Mesenchymal stem cell (in vitro differentiated cells and primary cell): ENCODE results near the gene WBP1L.

Source experiments
- DNase-seq: peaks from one replicate; pipeline ENCODE4 v3.0.0-alpha.2; 2013
- H2AFZ ChIP-seq: one replicate; pipeline ENCODE4 v1.6.1; 2013; ENCODE audit warnings: low read depth, mild to moderate bottlenecking, control low read depth, inconsistent platforms, low read length, moderate library complexity
- H2AK5ac ChIP-seq: 2 replicates; pipeline ENCODE4 v1.6.1; 2013; ENCODE audit warnings: low read length, moderate library complexity, mild to moderate bottlenecking, inconsistent platforms; ENCODE audit not compliant: severe bottlenecking
- H2BK120ac ChIP-seq: one replicate; pipeline ENCODE4 v1.6.1; 2013; ENCODE audit warnings: low read depth, mild to moderate bottlenecking, inconsistent platforms, low read length, moderate library complexity
- H2BK12ac ChIP-seq, 2 experiments: one replicate each; pipeline ENCODE4 v1.6.1; 2013; ENCODE audit warnings: inconsistent platforms in 2 of 2, low read length in 2 of 2, mild to moderate bottlenecking in 2 of 2, moderate library complexity in 2 of 2, control low read depth in 1 of 2
- H2BK15ac ChIP-seq: one replicate; pipeline ENCODE4 v1.6.1; 2013; ENCODE audit warnings: mild to moderate bottlenecking, low read depth, inconsistent platforms; ENCODE audit not compliant: poor library complexity, severe bottlenecking
- H2BK5ac ChIP-seq: 2 replicates; pipeline ENCODE4 v1.6.1; 2013; ENCODE audit warnings: low read depth, mild to moderate bottlenecking, low read length, control low read depth, inconsistent platforms; ENCODE audit not compliant: poor library complexity, severe bottlenecking
- H3K14ac ChIP-seq, 2 experiments: one replicate each; pipeline ENCODE4 v1.6.1; 2013; ENCODE audit warnings: inconsistent platforms in 2 of 2, low read length in 2 of 2, control low read depth in 1 of 2, mild to moderate bottlenecking in 1 of 2, moderate library complexity in 1 of 2
- H3K18ac ChIP-seq, 2 experiments: one replicate each; pipeline ENCODE4 v1.6.1; 2013; ENCODE audit warnings: inconsistent platforms in 2 of 2, low read length in 2 of 2, control low read depth in 1 of 2, low read depth in 1 of 2, mild to moderate bottlenecking in 1 of 2
- H3K23ac ChIP-seq, 2 experiments: one replicate each; pipeline ENCODE4 v1.6.1; 2013; ENCODE audit warnings: inconsistent platforms in 2 of 2, low read length in 2 of 2, mild to moderate bottlenecking in 2 of 2, moderate library complexity in 2 of 2, control low read depth in 1 of 2
- H3K27ac ChIP-seq: 2 replicates; pipeline ENCODE4 v1.5.1; 2013; ENCODE audit warnings: mild to moderate bottlenecking, moderate library complexity, low read length, control low read depth, inconsistent platforms; ENCODE audit not compliant: poor library complexity, severe bottlenecking
- H3K27me3 ChIP-seq, 2 experiments: 2 replicates each; pipeline versions ENCODE4 v1.6.1 to v1.7.0; 2013; ENCODE audit warnings: low read length in 2 of 2, mild to moderate bottlenecking in 2 of 2, moderate library complexity in 2 of 2, control low read depth in 1 of 2, inconsistent platforms in 1 of 2; ENCODE audit not compliant: control insufficient read depth in 1 of 2, insufficient read depth in 1 of 2
- H3K36me3 ChIP-seq, 2 experiments: 2 replicates each; pipeline versions ENCODE4 v1.6.1 to v1.7.0; 2013; ENCODE audit warnings: low read length in 2 of 2, control low read depth in 1 of 2, inconsistent platforms in 1 of 2, low read depth in 1 of 2, mild to moderate bottlenecking in 1 of 2; ENCODE audit not compliant: insufficient read depth in 2 of 2, control insufficient read depth in 1 of 2
- H3K4ac ChIP-seq, 2 experiments: one replicate each; pipeline ENCODE4 v1.6.1; 2013; ENCODE audit warnings: inconsistent platforms in 2 of 2, low read length in 2 of 2, mild to moderate bottlenecking in 2 of 2, moderate library complexity in 2 of 2, control low read depth in 1 of 2, low read depth in 1 of 2
- H3K4me1 ChIP-seq: 2 replicates; pipeline ENCODE4 v1.6.1; 2013; ENCODE audit warnings: low read depth, low read length, control low read depth; ENCODE audit not compliant: control insufficient read depth, insufficient read depth
- H3K4me2 ChIP-seq: 2 replicates; pipeline ENCODE4 v1.6.1; 2013; ENCODE audit warnings: low read length, mild to moderate bottlenecking, inconsistent platforms; ENCODE audit not compliant: poor library complexity, severe bottlenecking
- H3K4me3 ChIP-seq, 2 experiments: 2 replicates each; pipeline versions ENCODE4 v1.5.1 to v1.7.0; 2013; ENCODE audit warnings: low read length in 2 of 2, mild to moderate bottlenecking in 2 of 2, control low read depth in 1 of 2, low read depth in 1 of 2; ENCODE audit not compliant: insufficient read depth in 1 of 2
- H3K79me1 ChIP-seq: replicated peaks from 2 replicates; pipeline ENCODE4 v1.6.1; 2013; ENCODE audit warnings: mild to moderate bottlenecking, control low read depth, low read length, inconsistent platforms; ENCODE audit not compliant: poor library complexity, severe bottlenecking
- H3K9ac ChIP-seq: 2 replicates; pipeline ENCODE4 v1.7.0; 2013; ENCODE audit warnings: mild to moderate bottlenecking, low read length, moderate library complexity
- H3K9me3 ChIP-seq: 2 replicates; pipeline ENCODE4 v1.7.0; 2013; ENCODE audit warnings: mild to moderate bottlenecking, low read length; ENCODE audit not compliant: control insufficient read depth
- H4K8ac ChIP-seq: one replicate; pipeline ENCODE4 v1.6.1; 2013; ENCODE audit warnings: inconsistent platforms, mild to moderate bottlenecking, low read length, moderate library complexity
- H4K91ac ChIP-seq: one replicate; pipeline ENCODE4 v1.6.1; 2013; ENCODE audit warnings: mild to moderate bottlenecking, low read length, inconsistent platforms
- WGBS: methylation state at CpG from one replicate; pipeline ENCODE4 v1.1.7; 2013; ENCODE audit warnings: mixed read lengths; 5-methylcytosine and 5-hydroxymethylcytosine counted together

WBP1L gene

DNA sequence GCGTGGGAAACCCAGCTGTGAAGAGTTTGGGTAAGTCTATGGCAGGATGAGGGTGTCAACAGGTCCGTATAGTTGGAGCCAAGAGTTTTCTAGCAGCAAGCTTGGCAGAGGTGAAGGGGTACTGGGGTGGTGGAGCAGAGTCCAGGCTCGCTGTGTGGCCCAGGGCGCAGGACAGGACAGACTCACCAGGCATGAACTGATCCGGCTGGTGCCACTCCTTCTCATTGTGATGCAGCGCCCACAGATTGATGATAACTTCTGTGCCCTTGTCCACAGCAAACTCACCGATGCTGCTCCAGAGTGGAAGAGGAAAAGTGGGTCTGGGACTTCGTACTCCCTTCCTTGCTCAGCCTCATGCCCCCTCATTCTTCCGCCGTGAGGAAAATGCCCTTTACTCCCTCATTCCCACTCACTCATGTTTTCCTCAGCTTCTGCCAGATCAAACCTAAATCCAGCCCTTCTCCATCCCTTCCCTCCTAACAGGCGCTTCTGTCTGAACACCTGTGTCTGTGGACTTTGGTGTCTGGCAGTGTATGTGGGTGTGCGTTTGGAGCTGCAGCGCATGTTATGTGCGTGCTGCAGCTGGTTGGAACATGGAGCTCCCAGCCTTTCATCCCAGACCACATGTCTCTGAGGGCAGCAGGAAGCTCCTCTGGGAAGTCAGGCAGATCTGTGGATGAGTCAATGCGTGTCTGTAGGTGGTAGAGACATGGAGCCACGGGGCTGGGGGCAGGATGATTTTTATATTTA, 87.7 kb downstream of the WBP1L start:
- no peak overlapping the region for H3K9ac ChIP-seq
- no peak overlapping the region for H3K18ac ChIP-seq
- H2BK120ac ChIP-seq: no peak overlapping the region
- no peaks in the 10 kb centered on the region for H3K36me3 ChIP-seq
- no peaks in the 10 kb centered on the region for H3K4me1 ChIP-seq
- H3K14ac ChIP-seq: no peak overlapping the region
- H2BK12ac ChIP-seq: no peak overlapping the region
- no peak overlapping the region for H3K27ac ChIP-seq
- no peaks in the 10 kb centered on the region for H3K9me3 ChIP-seq
- H2BK5ac ChIP-seq: no peak overlapping the region
- H3K23ac ChIP-seq: no peak overlapping the region
- no peak overlapping the region for H3K4me2 ChIP-seq
- WGBS: 87% methylated on average over 12 of the region's 16 CpGs
- H3K27me3 ChIP-seq: peaks cover 3 to 11% of the 10 kb centered on the region in 2 experiments
- H3K4me3 ChIP-seq: no peak overlapping the region
- no peak for DNase-seq
- H3K79me1 ChIP-seq: no peaks in the 10 kb centered on the region
- H2AK5ac ChIP-seq: no peak overlapping the region
- no peak overlapping the region for H3K4ac ChIP-seq
- H4K91ac ChIP-seq: no peak overlapping the region
- H2BK15ac ChIP-seq: no peak overlapping the region
- no peak overlapping the region for H2AFZ ChIP-seq
- H4K8ac ChIP-seq: no peak overlapping the region

DNA sequence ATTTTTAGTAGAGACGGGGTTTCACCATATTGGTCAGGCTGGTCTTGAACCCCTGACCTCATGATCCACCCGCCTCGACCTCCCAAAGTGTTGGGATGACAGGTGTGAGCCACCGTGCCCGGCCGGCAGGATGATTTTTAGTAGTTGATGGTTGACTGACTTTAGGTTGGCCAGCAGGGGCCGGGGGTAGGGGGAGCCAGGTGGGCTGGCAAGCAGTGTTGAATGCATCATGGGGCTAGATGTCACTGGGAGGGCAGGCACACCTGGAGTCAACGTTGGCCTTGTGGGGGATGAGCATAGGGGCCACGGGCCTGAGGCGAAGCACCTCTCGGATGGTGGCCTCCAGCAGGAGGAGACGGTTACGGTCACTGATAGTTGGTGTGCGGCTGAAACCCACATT, 88.5 kb downstream of the WBP1L start:
- Histone ChIP-seq H3K14ac (no peak overlapping the region), H3K4me2 (no peak overlapping the region), H2BK120ac (no peak overlapping the region), H3K18ac (no peak overlapping the region), H3K4me3 (no peak overlapping the region), H2BK5ac (no peak overlapping the region), H4K8ac (no peak overlapping the region), H3K27ac (no peak overlapping the region), H3K36me3 (no peaks in the 10 kb centered on the region), H2BK12ac (no peak overlapping the region), H3K4ac (no peak overlapping the region), H4K91ac (no peak overlapping the region), H3K79me1 (no peaks in the 10 kb centered on the region), H3K9ac (no peak overlapping the region), H2AK5ac (no peak overlapping the region), H3K23ac (no peak overlapping the region), H3K9me3 (peaks cover under 1% of the 10 kb centered on the region), H2BK15ac (no peak overlapping the region), H3K27me3 (peaks cover 3 to 15% of the 10 kb centered on the region in 2 experiments), H3K4me1 (no peaks in the 10 kb centered on the region), H2AFZ (no peak overlapping the region)
- DNase-seq: no peak
- WGBS: 88% methylated on average over 14 of the region's 14 CpGs

- 82% methylated on average over 2 of the region's 4 CpGs for WGBS
- H3K9ac ChIP-seq: no peak overlapping the region
Measured at GRCh38 chr10:102832987-102833386, 89.2 kb downstream of the WBP1L start.

DNA sequence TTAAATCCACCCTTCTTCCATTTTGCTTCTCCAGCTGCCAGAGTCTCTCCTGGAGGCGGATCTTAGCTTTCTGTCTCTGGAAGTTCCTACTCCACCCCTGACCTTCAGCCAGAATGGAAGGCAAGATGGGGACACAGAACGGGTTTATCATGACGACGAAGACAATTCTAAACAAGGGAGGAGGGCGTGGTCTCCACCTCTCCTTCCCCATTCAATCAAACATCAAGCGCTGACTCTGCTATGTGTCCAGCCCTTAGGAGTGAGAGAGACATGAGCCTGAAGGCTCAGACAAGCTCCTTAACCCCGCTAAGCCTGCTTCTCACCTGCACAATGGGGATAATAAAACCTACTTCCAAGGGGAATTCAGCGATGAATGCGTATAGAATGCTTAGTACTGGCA, 90.4 kb downstream of the WBP1L start:
- H3K4me2 ChIP-seq: no peak overlapping the region

More at GRCh38 chr10:102832987-102833386, 89.2 kb downstream of the WBP1L start:
- Histone ChIP-seq H2BK12ac (no peak overlapping the region), H4K91ac (no peak overlapping the region), H2BK5ac (no peak overlapping the region), H3K79me1 (no peaks in the 10 kb centered on the region), H2BK15ac (no peak overlapping the region), H3K27me3 (peaks cover 3 to 15% of the 10 kb centered on the region in 2 experiments), H2BK120ac (no peak overlapping the region), H3K4me1 (no peaks in the 10 kb centered on the region), H2AFZ (no peak overlapping the region), H3K9me3 (peaks cover 7% of the 10 kb centered on the region), H3K36me3 (no peaks in the 10 kb centered on the region), H3K14ac (no peak overlapping the region), H3K4ac (no peak overlapping the region), H3K4me3 (no peak overlapping the region), H4K8ac (no peak overlapping the region), H3K4me2 (no peak overlapping the region), H3K27ac (no peak overlapping the region), H2AK5ac (no peak overlapping the region), H3K18ac (no peak overlapping the region), H3K23ac (no peak overlapping the region)
- DNase-seq: no peak

More for the DNA sequence above, 90.4 kb downstream of the WBP1L start:
- Histone ChIP-seq H3K4me3 (no peak overlapping the region), H2AK5ac (no peak overlapping the region), H3K27me3 (peaks cover 3 to 15% of the 10 kb centered on the region in 2 experiments), H2BK120ac (no peak overlapping the region), H3K36me3 (no peaks in the 10 kb centered on the region), H3K23ac (no peak overlapping the region), H2BK15ac (no peak overlapping the region), H2BK12ac (no peak overlapping the region), H3K4me1 (no peaks in the 10 kb centered on the region), H3K14ac (no peak overlapping the region), H4K8ac (no peak overlapping the region), H3K79me1 (no peaks in the 10 kb centered on the region), H3K27ac (no peak overlapping the region), H3K9ac (no peak overlapping the region), H3K4ac (no peak overlapping the region), H3K9me3 (peaks cover 13% of the 10 kb centered on the region), H3K18ac (no peak overlapping the region), H2BK5ac (no peak overlapping the region), H2AFZ (no peak overlapping the region), H4K91ac (no peak overlapping the region)
- WGBS: 79% methylated on average over 9 of the region's 9 CpGs
- DNase-seq: no peak
